Epithelial cell of proximal tubule (primary cell): Measurements from ENCODE around the gene PARD3B. TPM values are rescaled to one million over a fixed set of nuclear protein-coding genes. Genes with fewer than 3 reads are reported as not detected.

Experiments used
- DNase-seq: peaks from one replicate; pipeline ENCODE4 v3.0.0-alpha.2; 2011; ENCODE audit warnings: low read depth
- H3K4me3 ChIP-seq: 2 replicates; pipeline ENCODE4 v1.5.1; 2011; ENCODE audit warnings: low read depth, mild to moderate bottlenecking, low read length
- total RNA-seq: library from RNA; depleted of rRNA; stranded (reverse); fragments of >200 nt; gene quantifications from 2 replicates; pipeline ENCODE4 v1.2.3, GENCODE V29; 2015
- TF ChIP-seq, protein P1 (sequence below): conservative IDR thresholded peaks from 2 replicates; pipeline ENCODE4 v1.5.1; 2012; ENCODE audit warnings: low read depth, mild to moderate bottlenecking, low read length

Gene PARD3B
- total RNA-seq, 1 donor from 2014 or later, result 3.6 TPM

DNA sequence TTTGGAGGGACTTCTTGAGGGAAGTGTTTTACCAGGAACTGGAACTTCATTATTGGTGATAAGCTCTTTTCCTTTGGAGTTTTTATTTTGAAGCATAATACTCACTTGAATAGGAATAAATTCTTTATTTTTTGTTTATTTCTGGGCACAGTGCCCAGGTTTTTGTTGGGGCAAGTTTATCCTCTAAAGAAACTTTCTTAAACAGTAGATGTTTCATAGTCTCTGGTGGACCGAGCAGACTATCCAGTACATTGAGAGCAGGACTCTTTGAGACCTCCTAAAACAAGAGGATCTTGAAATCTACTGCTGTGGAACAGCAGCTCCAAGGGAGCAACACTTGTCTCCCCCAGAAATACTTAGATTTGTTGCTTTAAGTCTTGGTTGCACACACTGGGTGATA is 109.4 kb downstream of the PARD3B start:
- TF ChIP-seq, protein P1, sequence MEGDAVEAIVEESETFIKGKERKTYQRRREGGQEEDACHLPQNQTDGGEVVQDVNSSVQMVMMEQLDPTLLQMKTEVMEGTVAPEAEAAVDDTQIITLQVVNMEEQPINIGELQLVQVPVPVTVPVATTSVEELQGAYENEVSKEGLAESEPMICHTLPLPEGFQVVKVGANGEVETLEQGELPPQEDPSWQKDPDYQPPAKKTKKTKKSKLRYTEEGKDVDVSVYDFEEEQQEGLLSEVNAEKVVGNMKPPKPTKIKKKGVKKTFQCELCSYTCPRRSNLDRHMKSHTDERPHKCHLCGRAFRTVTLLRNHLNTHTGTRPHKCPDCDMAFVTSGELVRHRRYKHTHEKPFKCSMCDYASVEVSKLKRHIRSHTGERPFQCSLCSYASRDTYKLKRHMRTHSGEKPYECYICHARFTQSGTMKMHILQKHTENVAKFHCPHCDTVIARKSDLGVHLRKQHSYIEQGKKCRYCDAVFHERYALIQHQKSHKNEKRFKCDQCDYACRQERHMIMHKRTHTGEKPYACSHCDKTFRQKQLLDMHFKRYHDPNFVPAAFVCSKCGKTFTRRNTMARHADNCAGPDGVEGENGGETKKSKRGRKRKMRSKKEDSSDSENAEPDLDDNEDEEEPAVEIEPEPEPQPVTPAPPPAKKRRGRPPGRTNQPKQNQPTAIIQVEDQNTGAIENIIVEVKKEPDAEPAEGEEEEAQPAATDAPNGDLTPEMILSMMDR, result no peak
- DNase-seq, result no peak
- H3K4me3 ChIP-seq, result no peak overlapping the region

DNA sequence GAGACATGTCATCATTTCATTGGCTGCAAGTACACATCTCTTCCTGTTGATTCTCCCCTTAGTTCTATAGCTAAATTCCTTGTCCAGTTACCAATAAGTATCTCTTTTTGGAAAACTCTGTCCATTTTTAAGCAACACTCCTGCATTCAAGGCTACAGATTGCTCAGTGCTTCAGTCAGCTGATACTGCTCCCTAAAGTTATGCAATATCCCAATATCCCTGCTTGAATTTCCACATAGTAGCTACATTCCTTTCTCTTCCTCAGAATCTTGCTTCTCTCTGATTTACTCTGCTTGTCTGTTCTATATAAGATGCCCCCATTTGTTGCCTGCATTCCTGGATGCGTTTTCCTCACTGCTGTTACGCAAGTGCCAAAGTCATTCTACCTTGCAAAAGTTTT is 109.8 kb downstream of the PARD3B start:
- DNase-seq, result no peak
- TF ChIP-seq, protein P1, result no peak
- no peak overlapping the region for H3K4me3 ChIP-seq

DNA sequence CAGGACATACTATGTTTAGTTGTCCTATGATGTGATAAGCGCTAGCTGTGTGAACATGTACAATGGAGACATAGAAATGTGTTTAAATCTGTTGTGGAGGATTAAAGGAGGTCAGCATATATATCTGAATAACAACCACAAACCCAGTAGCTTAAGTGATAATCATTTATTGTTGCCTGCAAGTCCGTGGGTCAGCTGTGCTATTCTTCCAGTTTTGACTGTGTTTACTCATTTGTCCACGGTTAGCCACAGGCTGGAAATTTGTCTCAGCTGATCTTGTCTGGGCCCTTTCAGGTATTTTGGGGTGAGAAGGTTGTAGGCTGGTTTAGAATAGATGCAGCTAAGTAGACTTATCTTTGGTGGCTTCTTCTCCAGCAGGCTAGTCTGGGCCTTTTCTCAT is 110.4 kb downstream of the PARD3B start:
- TF ChIP-seq, protein P1, result no peak
- no peak for DNase-seq
- no peak overlapping the region for H3K4me3 ChIP-seq

DNA sequence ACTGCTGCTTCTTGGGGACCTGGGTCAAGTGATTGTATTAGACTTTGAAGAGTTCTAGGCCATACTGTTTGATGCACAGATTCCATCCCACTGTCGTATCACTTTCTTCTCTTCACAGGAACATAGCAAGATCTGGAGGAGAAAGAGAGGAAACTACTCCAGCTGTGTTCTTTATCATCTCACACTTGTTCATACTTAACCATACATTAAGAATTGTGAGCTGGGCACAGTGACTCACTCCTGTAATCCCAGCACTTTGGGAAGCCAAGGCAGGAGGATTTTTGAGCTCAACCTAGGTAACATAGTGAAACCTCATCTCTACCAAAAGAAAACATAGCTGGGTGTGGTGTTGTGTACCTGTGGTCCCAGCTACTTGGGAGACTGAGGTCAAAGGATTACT is 111.7 kb downstream of the PARD3B start:
- TF ChIP-seq, protein P1, result no peak
- H3K4me3 ChIP-seq, result no peak overlapping the region
- DNase-seq, result no peak

DNA sequence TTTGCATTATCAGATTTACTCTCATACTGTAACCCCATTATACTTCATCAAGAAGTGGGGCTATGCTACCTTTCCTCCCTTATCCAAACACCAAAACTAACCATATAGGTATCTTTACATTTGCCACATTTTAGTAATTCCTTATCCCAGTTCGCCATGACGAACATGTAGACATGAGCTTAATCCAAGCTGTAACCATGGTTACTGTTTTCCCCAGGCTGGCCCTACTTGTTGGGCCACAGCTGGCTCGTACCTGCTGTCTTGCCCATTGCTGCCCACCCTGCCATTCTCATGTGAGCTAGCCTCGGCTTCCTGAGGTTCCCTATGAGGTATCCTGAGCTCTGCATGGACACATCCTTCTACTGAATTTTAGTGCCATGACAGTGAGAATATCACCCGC is 117.7 kb downstream of the PARD3B start:
- no peak overlapping the region for H3K4me3 ChIP-seq
- TF ChIP-seq, protein P1, result no peak
- DNase-seq, result no peak

DNA sequence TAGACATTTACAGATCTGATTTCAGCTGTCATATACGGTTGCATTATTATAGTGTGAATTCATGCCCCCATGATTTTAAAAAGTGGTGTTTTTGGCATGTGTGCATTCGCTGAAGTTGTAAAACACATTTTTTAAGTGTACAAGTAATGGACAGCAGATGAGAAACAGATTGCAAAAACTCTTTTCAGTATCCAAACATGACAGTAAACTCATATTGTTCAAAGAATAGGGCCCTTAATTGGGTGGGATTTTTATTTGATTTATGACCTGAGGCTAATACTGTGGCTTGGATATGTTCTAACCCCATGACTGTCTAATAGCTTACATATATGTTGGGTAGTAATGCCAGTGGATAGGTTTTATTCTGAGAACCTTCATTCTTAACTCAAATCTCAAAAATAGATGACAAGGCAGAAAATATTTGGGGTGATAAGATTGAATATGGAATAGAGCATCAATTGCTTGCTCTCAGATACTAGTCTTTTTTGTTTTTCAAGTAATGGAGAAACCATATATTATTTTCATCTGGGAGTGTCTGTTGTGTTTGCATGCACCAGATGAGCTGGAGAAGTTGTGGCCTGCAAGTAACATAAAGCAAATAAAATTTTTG is 118.6 kb downstream of the PARD3B start:
- H3K4me3 ChIP-seq, result no peak overlapping the region
- DNase-seq, result no peak
- TF ChIP-seq, protein P1, result no peak

DNA sequence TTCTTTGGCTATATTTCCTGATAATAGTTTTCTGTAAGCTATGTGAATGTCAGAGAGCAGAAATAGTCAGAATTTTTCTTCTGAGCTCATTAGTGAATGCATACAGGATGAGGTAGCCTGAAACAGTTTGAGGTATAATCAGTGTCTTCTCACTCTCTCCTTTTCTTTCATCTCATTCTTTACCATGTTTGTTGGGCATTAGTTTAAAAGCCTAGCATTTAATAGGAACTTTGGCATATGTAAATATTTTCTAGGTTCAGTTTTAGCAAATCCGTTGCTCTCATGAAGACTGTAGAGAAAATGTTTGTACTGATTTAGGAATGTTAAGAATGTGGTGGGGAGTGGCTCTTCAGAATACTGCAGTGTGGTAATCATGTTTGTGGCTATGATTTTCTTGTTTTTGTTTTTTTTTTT is 119.4 kb downstream of the PARD3B start:
- TF ChIP-seq, protein P1, result no peak
- DNase-seq, result peak; percentile 63
- H3K4me3 ChIP-seq, result no peak overlapping the region
